Trophoblast cell (in vitro differentiated cells and primary cell): Measurements from ENCODE around the gene CCDC70.

Experiments
- DNase-seq, 2 donors: peaks; one replicate each; pipeline ENCODE4 v3.0.0-alpha.2; 2016
- H2AFZ ChIP-seq: 2 replicates; pipeline ENCODE4 v1.6.1; 2013; ENCODE audit warnings: low read length, moderate library complexity, mild to moderate bottlenecking; ENCODE audit not compliant: insufficient read depth, poor library complexity
- H2AK5ac ChIP-seq: 2 replicates; pipeline ENCODE4 v1.6.1; 2013; ENCODE audit warnings: mild to moderate bottlenecking, low read length
- H2BK120ac ChIP-seq: 2 replicates; pipeline ENCODE4 v1.6.1; 2013; ENCODE audit warnings: low read length, mild to moderate bottlenecking, moderate library complexity; ENCODE audit not compliant: insufficient read depth, poor library complexity
- H2BK12ac ChIP-seq: 2 replicates; pipeline ENCODE4 v1.6.1; 2013; ENCODE audit warnings: mild to moderate bottlenecking, low read length, moderate library complexity
- H2BK5ac ChIP-seq: 2 replicates; pipeline ENCODE4 v1.6.1; 2013; ENCODE audit warnings: low read length, low read depth, moderate library complexity, mild to moderate bottlenecking; ENCODE audit not compliant: poor library complexity
- H3K14ac ChIP-seq: 2 replicates; pipeline ENCODE4 v1.6.1; 2013; ENCODE audit warnings: mild to moderate bottlenecking, low read length
- H3K18ac ChIP-seq: 2 replicates; pipeline ENCODE4 v1.6.1; 2013; ENCODE audit warnings: mild to moderate bottlenecking, low read length
- H3K23ac ChIP-seq: 2 replicates; pipeline ENCODE4 v1.6.1; 2013; ENCODE audit warnings: low read length
- H3K27ac ChIP-seq: 2 replicates; pipeline ENCODE4 v1.5.1; 2013; ENCODE audit warnings: low read depth, mild to moderate bottlenecking, inconsistent platforms, low read length, moderate library complexity
- H3K27me3 ChIP-seq: 2 replicates; pipeline ENCODE4 v1.6.1; 2013; ENCODE audit warnings: inconsistent platforms, mild to moderate bottlenecking, low read length, moderate library complexity; ENCODE audit not compliant: insufficient read depth
- H3K36me3 ChIP-seq, 2 experiments: 1 replicate in 1 of 2; 2 replicates in 1 of 2; pipeline ENCODE4 v1.6.1; 2013; ENCODE audit warnings: low read length in 2 of 2, mild to moderate bottlenecking in 2 of 2, moderate library complexity in 1 of 2; ENCODE audit not compliant: insufficient read depth in 2 of 2, control insufficient read depth in 1 of 2
- H3K4ac ChIP-seq: 2 replicates; pipeline ENCODE4 v1.6.1; 2013; ENCODE audit warnings: low read depth, mild to moderate bottlenecking, low read length, moderate library complexity
- H3K4me1 ChIP-seq, 2 experiments: 1 replicate in 1 of 2; 2 replicates in 1 of 2; pipeline ENCODE4 v1.6.1; 2013; ENCODE audit warnings: low read length in 2 of 2, mild to moderate bottlenecking in 2 of 2, moderate library complexity in 1 of 2; ENCODE audit not compliant: insufficient read depth in 2 of 2, control insufficient read depth in 1 of 2
- H3K4me2 ChIP-seq: 2 replicates; pipeline ENCODE4 v1.6.1; 2013; ENCODE audit warnings: inconsistent platforms, mild to moderate bottlenecking, low read length, moderate library complexity
- H3K4me3 ChIP-seq: 2 replicates; pipeline ENCODE4 v1.5.1; 2013; ENCODE audit warnings: mild to moderate bottlenecking, low read depth, low read length, inconsistent platforms
- H3K79me1 ChIP-seq: one replicate; pipeline ENCODE4 v1.6.1; 2013; ENCODE audit warnings: low read length
- H3K79me2 ChIP-seq: 2 replicates; pipeline ENCODE4 v1.6.1; 2013; ENCODE audit warnings: low read length, mild to moderate bottlenecking; ENCODE audit not compliant: control insufficient read depth, insufficient read depth, poor library complexity
- H3K9ac ChIP-seq: 2 replicates; pipeline ENCODE4 v1.6.1; 2013; ENCODE audit warnings: mild to moderate bottlenecking, low read length
- H3K9me3 ChIP-seq: 2 replicates; pipeline ENCODE4 v1.6.1; 2013; ENCODE audit warnings: low read depth, mild to moderate bottlenecking, control low read depth, inconsistent platforms, low read length; ENCODE audit not compliant: insufficient read depth
- H4K12ac ChIP-seq: 2 replicates; pipeline ENCODE4 v1.6.1; 2013; ENCODE audit warnings: low read depth, mild to moderate bottlenecking, low read length, moderate library complexity
- H4K8ac ChIP-seq: 2 replicates; pipeline ENCODE4 v1.6.1; 2013; ENCODE audit warnings: low read depth, mild to moderate bottlenecking, low read length, moderate library complexity
- H4K91ac ChIP-seq: one replicate; pipeline ENCODE4 v1.6.1; 2013; ENCODE audit warnings: low read depth, mild to moderate bottlenecking, low read length, moderate library complexity
- WGBS: extraction: QIAGEN DNeasy Blood & Tissue Kit; methylation state at CpG from one replicate; pipeline ENCODE4 v1.1.7; 2013; ENCODE audit warnings: missing lambda C conversion rate; ENCODE audit not compliant: insufficient read length, insufficient coverage; ENCODE audit errors: extremely low coverage; 5-methylcytosine and 5-hydroxymethylcytosine counted together

Gene CCDC70

GRCh38 chr13:51873117-51873798 lies 11.5 kb downstream of the CCDC70 start:
- no peaks in the 10 kb centered on the region for H3K9me3 ChIP-seq
- no peaks in the 10 kb centered on the region for H3K79me1 ChIP-seq
- no peaks in the 10 kb centered on the region for H3K27me3 ChIP-seq
- no peak overlapping the region for H3K14ac ChIP-seq
- no peak overlapping the region for H4K8ac ChIP-seq
- H3K4me3 ChIP-seq, result no peak overlapping the region
- H3K27ac ChIP-seq, result no peak overlapping the region
- no peak overlapping the region for H3K4me2 ChIP-seq
- H3K18ac ChIP-seq, result no peak overlapping the region
- no peaks in the 10 kb centered on the region for H3K36me3 ChIP-seq
- H4K91ac ChIP-seq, result no peak overlapping the region
- DNase-seq, result peak; percentile 10 to 47
- H3K23ac ChIP-seq, result no peak overlapping the region
- no peak overlapping the region for H2BK120ac ChIP-seq
- no peak overlapping the region for H4K12ac ChIP-seq
- no peaks in the 10 kb centered on the region for H3K79me2 ChIP-seq
- H3K9ac ChIP-seq, result no peak overlapping the region
- no peak overlapping the region for H2BK5ac ChIP-seq
- H2AK5ac ChIP-seq, result no peak overlapping the region
- no peaks in the 10 kb centered on the region for H3K4me1 ChIP-seq
- no CpG with 5 or more reads among the region's 6 CpGs for WGBS
- no peak overlapping the region for H2AFZ ChIP-seq
- no peak overlapping the region for H2BK12ac ChIP-seq
- H3K4ac ChIP-seq, result no peak overlapping the region

- Histone ChIP-seq H2BK120ac (no peak overlapping the region), H2BK5ac (no peak overlapping the region), H4K8ac (no peak overlapping the region), H3K4me1 (no peaks in the 10 kb centered on the region), H3K18ac (no peak overlapping the region), H3K79me1 (no peaks in the 10 kb centered on the region), H3K79me2 (no peaks in the 10 kb centered on the region), H3K27me3 (no peaks in the 10 kb centered on the region), H3K23ac (no peak overlapping the region), H3K14ac (no peak overlapping the region), H3K4me2 (no peak overlapping the region), H2AFZ (no peak overlapping the region), H3K4ac (no peak overlapping the region), H3K36me3 (no peaks in the 10 kb centered on the region), H3K27ac (no peak overlapping the region), H4K12ac (no peak overlapping the region), H3K4me3 (no peak overlapping the region), H3K9ac (no peak overlapping the region), H2AK5ac (no peak overlapping the region), H4K91ac (no peak overlapping the region), H2BK12ac (no peak overlapping the region), H3K9me3 (no peaks in the 10 kb centered on the region)
- WGBS, result no CpG with 5 or more reads among the region's 1 CpG
- no peak for DNase-seq
These were observed 12.1 kb downstream of the CCDC70 start for GRCh38 chr13:51873837-51874236.

- H3K79me2 ChIP-seq, result no peaks in the 10 kb centered on the region
- no peak overlapping the region for H3K18ac ChIP-seq
- no peak overlapping the region for H3K4me3 ChIP-seq
- H3K4ac ChIP-seq, result no peak overlapping the region
- H3K27me3 ChIP-seq, result no peaks in the 10 kb centered on the region
- H3K79me1 ChIP-seq, result no peaks in the 10 kb centered on the region
- no peak for DNase-seq
- H4K12ac ChIP-seq, result no peak overlapping the region
- no peaks in the 10 kb centered on the region for H3K36me3 ChIP-seq
- H2BK5ac ChIP-seq, result no peak overlapping the region
- WGBS, result no CpG with 5 or more reads among the region's 11 CpGs
- no peaks in the 10 kb centered on the region for H3K4me1 ChIP-seq
- H3K27ac ChIP-seq, result no peak overlapping the region
- H4K91ac ChIP-seq, result no peak overlapping the region
- no peak overlapping the region for H3K9ac ChIP-seq
- H3K4me2 ChIP-seq, result no peak overlapping the region
- H3K9me3 ChIP-seq, result no peaks in the 10 kb centered on the region
- no peak overlapping the region for H2BK12ac ChIP-seq
- H4K8ac ChIP-seq, result no peak overlapping the region
- no peak overlapping the region for H3K14ac ChIP-seq
- no peak overlapping the region for H2AK5ac ChIP-seq
- no peak overlapping the region for H2BK120ac ChIP-seq
- H2AFZ ChIP-seq, result no peak overlapping the region
- H3K23ac ChIP-seq, result no peak overlapping the region
These were observed 12.9 kb downstream of the CCDC70 start for GRCh38 chr13:51874651-51875050.

GRCh38 chr13:51879133-51879532 lies 17.4 kb downstream of the CCDC70 start:
- no peak overlapping the region for H2BK5ac ChIP-seq
- WGBS, result no CpG with 5 or more reads among the region's 4 CpGs

More at GRCh38 chr13:51879133-51879532, 17.4 kb downstream of the CCDC70 start:
- no peak overlapping the region for H3K23ac ChIP-seq
- no peak overlapping the region for H3K9ac ChIP-seq
- no peak overlapping the region for H2AFZ ChIP-seq
- H3K4ac ChIP-seq, result no peak overlapping the region
- H3K4me1 ChIP-seq, result no peaks in the 10 kb centered on the region
- H3K18ac ChIP-seq, result no peak overlapping the region
- DNase-seq, result no peak
- H4K8ac ChIP-seq, result no peak overlapping the region
- H3K4me3 ChIP-seq, result no peak overlapping the region
- no peaks in the 10 kb centered on the region for H3K27me3 ChIP-seq
- H2BK120ac ChIP-seq, result no peak overlapping the region
- no peak overlapping the region for H2AK5ac ChIP-seq
- H4K12ac ChIP-seq, result no peak overlapping the region
- H3K14ac ChIP-seq, result no peak overlapping the region
- H3K79me1 ChIP-seq, result no peaks in the 10 kb centered on the region
- no peak overlapping the region for H3K4me2 ChIP-seq
- H2BK12ac ChIP-seq, result no peak overlapping the region
- no peak overlapping the region for H4K91ac ChIP-seq
- H3K79me2 ChIP-seq, result no peaks in the 10 kb centered on the region
- no peak overlapping the region for H3K27ac ChIP-seq
- H3K36me3 ChIP-seq, result no peaks in the 10 kb centered on the region
- H3K9me3 ChIP-seq, result no peaks in the 10 kb centered on the region
